SW480 (cell line): ENCODE measurements around the gene PPP2R3B.
A peak's percentile ranks its signal among the peaks of the same experiment; 100 is the strongest.
"Not testable (repeated sequence)": the region's sequence is repeated elsewhere in the genome, so short reads cannot be mapped to it uniquely, and the experiment has no call there.

Experiments used
- DNase-seq: peaks from one replicate; pipeline ENCODE4 v3.0.0-alpha.2; 2016; ENCODE audit warnings: low spot score

The PPP2R3B gene

DNA sequence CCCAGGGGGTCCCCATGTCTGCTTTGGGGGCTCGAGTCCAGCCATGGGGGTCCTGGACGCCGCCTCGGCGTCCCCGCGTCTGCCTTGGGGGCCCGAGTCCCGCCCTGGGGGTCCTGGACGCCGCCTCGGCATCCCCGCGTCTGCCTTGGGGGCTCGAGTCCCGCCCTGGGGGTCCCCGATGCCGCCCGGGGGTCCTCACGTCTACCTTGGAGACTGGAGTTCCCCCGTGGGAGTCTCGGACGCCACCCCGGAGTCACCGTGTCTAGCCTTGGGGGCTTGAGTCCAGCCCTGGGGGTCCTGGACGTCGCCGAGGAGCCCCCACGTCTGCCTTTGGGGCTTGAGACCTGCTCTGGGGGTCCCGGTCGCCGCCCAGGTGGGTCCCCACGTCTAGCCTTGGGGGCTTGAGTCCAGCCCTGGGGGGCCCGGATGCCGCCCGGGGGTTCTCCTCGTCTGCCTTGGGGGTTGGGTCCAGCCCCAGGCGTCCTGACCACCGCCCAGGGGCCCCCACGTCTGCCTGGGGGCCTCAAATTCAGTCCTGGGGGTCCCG is 67.1 kb downstream of the PPP2R3B start:
- DNase-seq = no peak

DNA sequence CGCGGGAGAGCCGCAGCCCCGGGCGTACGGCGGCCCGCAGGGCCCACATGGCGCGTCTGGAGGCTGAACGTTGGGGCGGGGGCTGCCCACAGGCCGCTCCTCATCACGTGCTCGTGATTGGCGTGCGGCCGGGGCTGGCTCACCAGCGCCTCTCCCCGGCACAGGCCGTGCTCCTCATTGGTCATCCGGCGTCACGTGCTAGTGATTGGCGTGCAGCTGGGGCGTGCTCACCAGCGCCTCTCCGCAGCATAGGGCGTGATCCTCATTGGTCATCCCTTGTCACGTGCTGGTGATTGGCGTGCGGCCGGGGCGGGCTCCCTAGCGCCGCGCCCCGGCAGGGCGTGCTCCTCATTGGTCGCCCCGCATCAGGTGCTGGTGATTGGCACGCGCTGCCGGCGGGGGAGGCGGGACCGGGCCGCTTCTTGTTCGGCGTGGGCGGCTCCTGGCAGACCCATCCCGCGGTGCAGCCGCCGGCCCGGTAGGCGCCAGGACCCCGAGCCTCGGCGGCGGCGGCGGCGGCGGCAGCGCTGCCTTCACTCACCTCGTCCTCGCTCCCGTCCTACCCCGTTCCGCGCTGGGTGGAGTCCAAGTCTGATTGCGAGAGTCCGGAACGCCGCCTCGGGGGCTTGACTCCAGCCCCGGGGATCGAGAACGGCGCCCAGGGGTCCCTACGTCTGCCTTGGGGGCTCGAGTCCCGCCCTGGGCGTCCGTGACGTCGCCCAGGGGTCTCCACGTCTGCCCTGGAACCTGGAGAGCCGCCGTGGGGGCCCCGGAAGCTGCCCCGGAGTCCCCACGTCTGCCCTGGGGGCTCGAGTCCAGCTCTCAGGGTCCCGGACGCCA is 67.7 kb downstream of the PPP2R3B start, which contains the start of gene GTPBP6:
Gene GTPBP6, minus strand, starts transcription at position 58 of the 840 bp plus-strand sequence. Its CDS starts 9 bp downstream, at position 49.
- peak; percentile 97 for DNase-seq

DNA sequence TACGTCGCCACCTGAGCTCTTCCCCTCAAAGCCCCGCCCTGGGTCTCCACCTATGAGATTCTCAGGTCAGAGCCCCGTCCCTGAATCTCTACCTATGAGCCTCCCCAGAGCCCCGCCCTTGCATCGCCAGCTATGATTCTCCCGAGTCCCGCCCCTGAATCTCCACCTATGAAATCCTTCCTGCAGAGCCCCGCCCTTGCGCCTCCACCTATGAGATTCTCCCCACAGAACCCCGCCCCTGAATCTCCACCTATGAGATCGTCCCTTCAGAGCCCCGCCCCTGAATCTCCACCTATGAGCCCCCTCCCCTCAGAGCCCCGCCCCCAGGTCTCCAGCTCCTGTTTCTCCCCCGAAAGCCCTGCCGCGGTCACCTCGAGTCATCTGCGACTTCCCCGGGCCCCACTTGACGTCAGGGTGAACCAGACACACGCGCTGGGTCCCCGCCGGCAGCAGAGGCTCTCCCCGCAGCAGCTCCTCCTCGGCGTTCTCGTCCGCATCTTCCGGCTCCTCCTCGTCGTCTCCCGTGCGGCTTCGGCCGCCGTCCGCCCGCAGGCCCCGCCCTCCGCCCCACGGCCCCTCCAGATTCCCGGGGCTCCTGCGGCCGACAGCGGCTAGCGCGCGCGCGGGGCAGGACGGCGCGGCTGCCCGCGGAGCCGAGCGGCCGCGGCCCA is 68.5 kb downstream of the PPP2R3B start:
- DNase-seq = peak; percentile 96

DNA sequence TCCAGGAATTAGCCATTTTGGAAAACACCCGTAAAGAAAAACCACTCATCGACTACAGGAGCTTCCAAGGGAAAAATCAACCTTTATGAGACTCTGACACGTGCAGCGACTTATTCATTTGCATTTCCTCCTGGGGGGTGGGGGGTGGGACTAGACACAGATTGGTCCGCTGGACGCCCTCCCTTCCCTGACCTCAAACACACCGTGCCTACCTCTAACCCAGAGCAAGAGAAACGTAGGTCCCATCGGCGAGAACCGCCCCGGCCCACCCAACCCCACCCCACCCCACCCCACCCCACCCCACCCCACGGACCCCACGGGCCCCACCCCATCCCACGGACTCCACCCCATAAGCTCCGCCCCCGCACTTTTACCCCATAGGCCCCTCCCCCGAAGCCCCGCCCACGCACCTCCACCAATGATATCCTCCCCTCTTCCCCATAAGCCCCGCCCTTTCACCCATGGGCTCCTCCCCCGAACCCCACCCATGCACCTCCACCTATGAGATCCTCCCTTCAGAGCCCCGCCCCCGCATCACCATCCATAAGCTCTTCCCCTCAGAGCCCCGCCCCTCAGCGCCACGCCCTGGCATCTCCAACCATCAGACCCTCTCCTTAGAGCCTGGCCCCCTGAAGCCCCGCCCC is 69.2 kb downstream of the PPP2R3B start:
- no peak for DNase-seq

DNA sequence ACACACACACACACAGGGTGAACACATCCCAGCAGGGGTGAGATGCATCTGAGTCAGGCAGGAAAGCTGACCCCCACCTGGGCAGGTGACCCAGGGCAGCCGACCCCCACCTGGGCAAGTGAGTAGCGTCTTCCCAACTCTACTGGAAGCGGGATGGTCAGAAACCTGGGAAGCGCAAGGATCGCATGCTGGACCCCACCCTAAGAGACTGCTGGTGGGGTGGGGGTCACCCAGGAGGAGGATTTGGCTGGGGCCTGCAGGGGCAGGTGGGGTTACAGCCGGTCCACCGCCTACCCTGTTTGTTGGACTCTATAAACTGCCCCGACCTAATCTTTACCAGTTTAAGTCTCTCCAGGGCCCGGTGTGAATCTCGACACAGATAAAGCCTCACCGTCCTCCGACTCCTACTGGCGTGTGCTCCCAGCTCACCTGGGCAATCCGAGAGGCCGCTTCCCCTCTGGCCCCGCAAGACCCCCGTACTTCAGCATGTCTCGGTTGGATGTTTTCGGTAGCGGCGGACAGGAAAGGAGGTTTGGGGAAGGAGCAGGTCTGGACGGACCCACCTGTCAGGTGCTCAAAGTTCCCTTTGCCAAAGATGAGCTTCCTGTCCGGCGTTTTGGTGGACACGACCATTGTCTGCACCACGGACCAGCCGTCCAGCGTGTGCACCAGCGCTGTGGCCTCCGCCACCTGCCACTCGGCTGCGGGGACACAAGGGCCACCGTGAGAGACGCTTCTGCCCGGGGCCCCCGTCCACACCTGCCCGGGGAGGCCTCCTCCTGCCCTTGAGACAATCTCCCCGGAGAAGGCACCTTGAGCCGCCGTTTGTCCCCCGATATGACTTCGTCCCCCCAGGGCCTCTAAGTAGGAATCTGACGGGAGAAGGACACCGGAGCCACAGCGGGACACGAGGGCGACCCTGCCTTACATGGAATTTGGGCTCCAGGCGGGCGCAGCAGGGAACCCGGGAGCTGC is 70.1 kb downstream of the PPP2R3B start:
- DNase-seq = no peak

DNA sequence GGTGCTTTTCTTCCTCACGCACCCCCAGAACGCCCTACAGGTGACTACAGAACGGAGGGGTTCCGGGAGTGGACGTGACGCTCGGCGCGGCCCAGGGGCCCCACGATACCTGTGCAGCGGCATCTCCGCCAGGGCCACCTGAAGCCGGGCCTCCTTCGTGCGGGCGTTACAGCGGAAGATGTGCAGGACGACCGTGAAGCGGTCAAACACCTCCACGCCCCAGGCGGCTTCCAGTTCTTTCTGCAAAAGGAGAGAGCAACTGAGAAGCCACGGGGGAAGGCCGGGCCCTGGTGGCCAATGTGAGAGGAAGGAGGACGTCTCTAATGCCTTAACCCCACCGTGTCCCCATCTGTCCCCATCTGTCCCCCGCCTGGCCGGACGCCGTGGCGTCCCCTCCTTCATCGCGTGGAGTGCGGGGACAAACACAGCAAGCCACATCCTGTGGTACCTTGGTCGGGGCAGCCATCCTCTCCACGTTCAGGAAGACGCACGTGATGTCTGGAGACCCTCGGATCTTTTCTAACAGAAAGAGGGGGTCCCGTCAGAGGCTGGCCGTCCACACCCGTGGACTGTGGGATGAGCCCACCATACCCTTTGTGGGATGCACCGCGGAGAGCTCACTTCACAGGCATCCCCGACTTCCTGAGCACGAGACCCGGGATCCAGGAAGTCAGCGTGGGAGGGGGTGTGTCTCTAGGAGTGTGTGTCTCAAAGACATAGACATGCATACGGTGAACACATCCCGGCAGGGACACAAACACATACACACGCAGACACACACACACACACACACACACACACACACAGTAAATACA is 71.7 kb downstream of the PPP2R3B start:
- DNase-seq = no peak

DNA sequence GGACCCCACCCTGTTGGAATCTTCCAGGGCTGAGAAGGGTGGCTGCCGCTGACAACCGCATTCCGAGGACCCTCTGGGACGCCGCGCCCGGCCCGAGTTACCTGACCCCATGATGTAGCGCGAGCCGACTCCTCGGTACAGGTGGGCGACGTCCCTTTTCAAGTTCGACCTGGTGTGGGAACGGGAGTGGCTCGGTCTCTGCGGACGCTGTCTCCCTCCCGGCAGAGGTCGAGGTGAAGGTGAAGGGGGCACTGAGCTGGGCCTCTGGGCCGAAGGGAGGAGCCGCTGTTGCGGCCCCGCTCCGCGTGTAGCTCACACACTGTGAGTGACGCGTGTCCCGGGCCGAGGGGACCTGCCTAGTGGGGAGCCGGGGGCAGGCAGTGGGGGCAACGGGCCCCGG is 72.7 kb downstream of the PPP2R3B start:
- no peak for DNase-seq

DNA sequence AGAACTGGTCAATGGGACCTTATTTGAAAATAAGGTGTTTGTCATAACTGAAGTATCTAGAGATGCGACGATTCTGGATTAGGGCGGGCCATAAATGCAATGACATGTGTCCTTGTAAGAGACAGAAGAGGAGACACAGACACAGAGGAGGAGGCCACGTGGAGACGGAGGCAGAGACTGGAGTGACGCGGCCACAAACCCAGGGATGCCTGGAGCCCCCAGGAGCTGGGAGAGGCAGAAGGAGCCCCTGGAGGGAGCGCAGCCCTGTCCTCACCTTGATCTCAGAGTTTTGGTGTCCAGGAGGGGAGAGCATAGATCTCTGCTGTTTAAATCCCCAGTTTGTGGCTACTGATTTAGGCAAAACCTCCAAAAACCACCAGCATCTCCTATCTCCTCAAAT is 73.2 kb downstream of the PPP2R3B start:
- no peak for DNase-seq

DNA sequence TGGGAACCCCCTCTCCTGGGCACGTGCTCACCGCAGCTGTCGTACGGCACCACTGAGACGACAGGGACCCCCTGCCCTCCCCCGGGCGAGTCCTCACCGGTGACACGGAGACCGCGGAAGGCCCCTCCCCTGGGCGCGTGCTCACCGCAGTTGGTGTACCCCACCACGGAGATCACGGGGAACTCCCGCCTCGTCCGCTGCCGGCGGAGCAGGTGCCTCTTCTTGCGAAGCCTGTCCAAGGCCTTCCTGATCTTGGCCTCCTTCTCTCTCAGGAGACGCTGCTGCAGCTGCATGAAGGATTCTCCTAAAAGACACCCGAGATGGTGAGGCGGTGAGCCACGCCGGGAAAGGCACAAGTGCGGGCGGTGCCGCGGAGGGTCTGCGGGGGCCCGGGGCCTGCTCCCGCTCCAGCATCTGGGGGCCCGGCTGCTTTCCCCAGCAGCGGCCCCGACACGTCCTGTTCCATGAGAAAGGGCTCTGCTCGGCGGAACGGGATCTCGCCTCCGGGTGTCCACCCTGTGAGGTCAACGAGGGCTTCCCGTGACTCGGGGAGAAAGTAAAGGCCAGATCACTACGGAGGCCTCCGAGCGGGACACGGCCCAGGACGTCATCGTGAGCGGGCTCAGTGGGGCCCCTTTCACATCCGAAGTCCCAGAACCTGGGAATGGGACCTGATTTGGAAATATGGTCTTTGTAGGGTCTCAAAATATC is 73.9 kb downstream of the PPP2R3B start:
- no peak for DNase-seq

DNA sequence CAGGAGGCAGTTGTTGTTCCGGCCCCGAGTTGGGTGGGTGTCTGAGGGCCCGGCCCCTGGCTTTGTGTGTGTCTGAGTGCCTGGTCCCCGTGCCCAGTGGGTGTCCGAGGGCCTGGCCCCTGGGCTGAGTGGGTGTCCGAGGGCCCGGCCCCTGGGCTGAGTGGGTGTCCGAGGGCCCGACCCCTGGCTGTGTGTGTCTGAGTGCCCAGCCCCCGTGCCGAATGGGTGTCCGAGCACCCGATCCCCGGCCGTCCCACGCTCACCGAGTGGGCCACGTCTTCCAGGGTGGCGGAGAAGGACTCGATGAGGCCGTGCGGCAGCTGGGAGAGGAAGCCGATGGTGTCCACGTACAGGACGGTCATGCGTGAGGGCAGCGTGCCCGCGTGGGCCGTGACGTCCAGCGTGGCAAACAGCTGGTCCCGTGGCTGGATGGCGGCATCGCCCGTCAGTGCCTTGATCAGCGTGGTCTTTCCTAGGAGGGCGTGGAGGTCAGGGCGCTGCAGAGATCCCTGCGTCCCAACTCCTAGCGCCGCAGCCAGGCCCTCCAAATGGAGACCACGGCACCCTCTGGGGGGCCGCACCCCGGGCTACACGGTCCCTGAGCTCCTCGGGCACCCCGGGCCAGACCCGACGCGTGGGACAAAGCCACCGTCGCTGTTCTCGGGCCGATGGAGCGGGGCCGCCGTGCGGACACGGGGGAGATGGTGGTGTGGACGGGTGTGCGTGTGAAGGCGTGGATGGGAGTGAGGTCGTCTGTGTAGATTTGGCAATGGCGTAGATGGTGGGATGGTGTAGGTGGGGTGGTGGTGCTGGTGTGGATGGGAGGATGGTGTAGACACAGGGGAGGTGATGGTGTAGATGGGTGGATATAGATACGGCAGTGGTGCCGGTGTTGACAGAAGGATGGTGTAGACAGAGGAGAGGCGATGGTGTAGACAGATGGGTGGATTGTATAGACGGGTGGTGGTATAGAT is 75.3 kb downstream of the PPP2R3B start:
- DNase-seq = no peak

DNA sequence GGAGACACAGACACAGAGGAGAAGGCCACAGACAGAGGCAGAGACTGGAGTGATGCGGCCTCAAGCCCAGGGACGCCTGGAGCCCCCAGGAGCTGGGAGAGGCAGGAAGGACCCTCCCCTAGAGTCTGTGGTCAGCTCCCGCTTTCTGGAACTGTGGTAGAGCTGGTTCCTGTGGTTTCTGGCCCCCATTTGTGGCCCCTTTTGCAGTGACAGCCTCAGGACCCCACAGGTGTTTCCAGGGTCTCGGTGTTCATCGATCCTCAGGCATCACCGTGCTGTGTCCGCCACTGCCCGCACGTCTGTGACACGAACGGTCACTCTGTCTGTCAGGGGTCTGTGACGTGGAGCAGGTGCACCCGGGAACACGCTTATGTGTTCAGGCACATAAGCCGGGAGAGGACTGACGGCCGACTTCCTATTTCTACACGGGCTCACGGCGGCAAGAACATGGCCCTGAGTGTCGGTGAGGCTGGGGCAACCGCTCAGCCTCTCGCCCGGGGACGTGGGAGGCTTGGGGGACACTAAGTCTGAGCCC is 76.0 kb downstream of the PPP2R3B start:
- no peak for DNase-seq

DNA sequence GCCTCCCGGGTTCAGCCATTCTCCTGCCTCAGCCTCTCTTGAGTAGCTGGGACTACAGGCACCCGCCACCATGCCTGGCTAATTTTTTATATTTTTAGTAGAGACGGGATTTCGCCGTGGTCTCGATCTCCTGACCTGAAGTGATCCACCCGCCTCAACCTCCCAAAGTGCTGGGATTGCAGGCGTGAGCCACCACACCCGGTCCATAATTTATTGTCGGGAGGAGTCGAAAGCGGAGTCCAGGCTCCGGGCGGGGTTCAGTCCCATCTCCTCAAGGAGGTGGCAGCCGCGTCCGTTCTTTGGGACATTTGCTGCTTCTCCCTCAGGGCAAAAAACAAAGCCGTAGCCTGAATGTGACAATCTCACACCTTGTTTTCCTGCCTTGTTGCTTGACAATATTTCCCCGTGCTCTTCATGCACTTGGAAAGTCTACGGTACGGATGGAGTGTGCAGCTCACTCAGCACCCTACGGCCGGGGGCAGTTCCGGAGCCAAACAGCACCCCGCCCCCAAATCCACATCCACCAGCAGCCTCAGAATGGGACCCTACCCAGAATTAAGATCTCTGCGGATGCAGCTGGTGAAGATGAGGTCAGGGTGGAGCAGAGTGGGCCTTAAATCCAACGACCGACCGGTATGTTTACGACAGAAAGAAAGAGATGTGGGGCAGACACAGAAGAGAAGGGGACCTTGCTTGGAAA is 77.7 kb downstream of the PPP2R3B start:
- DNase-seq = no peak

DNA sequence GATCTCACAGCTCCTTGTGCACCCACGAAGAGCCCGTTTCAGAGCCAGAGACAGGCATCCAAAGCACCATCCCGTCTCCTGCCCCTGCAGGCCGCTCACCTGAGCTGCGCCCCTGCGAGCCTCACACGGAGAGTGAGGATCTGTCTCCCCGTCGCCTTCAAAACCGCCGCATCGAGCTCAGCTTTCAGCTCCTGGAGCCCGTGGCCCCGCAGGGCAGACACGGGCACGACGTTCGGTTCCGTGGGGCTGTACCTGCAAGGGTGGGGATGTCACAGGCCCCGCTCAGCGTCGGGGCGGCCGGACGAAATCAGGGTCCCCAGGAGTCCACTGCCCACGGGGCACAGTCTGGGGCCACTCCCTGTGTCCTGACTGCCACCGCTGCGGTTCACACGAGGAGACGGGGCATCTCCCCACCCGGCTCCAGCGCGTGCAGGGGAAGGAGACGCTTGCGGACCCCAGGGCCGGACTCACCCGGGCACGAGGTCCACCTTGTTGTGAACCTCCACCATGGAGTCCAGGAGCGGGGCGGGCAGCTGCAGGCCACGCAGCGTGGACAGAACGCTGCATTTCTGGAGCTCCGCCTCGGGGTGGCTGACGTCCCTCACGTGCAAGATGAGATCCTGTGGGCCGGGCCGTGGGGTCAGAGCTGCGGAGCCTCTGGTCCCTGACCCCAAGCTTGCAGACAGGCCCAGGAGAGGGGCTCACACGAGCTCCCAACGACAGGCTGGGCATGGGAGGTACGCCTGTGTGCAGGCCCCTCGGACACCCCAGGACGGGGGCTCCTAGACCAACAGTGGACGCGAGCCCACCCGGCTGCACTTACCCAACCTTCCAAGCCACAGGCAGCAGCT is 79.2 kb downstream of the PPP2R3B start:
- no peak for DNase-seq

DNA sequence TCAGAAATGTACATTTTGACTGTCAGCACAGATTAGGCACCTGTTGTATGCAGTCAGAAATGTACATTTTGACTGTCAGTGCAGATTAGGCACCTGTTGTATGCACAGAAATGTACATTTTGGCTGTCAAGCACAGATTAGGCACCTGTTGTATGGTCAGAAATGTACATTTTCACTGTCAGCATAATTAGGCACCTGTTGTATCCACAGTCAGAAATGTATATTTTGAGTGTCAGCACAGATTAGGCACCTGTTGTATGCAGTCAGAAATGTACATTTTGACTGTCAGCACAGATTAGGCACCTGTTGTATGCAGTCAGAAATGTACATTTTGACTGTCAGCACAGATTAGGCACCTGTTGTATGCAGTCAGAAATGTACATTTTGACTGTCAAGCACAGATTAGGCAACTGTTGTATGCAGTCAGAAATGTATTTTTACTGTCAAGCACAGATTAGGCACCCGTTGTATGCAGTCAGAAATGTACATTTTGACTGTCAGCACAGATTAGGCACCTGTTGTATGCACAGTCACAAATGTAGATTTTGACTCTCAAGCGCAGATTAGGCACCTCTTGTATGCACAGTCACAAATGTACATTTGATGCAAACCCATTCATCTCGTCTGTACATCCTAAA is 80.0 kb downstream of the PPP2R3B start:
- not testable (repeated sequence) for DNase-seq

DNA sequence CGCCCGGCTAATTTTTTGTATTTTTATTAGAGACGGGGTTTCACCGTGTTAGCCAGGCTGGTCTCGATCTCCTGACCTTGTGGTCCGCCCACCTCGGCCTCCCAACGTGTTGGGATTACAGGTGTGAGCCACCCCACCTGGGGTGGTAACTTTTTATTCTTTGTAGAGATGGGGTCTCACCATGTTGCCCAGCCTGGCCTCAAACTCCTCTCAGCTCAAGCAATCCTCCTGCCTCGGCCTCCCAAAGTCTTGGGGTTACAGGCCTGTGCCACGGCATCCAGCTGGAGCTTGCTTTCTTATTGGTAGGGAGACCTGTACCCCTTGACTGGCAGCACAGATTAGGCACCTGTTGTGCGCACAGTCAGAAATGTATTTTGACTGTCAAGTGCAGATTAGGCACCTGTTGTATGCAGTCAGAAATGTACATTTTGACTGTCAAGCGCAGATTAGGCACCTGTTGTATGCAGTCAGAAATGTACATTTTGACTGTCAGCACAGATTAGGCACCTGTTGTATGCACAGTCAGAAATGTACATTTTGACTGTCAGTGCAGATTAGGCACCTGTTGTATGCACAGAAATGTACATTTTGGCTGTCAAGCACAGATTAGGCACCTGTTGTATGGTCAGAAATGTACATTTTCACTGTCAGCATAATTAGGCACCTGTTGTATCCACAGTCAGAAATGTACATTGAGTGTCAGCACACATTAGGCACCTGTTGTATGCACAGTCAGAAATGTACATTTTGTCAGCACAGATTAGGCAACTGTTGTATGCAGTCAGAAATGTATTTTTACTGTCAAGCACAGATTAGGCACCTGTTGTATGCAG is 80.7 kb downstream of the PPP2R3B start:
- not testable (repeated sequence) for DNase-seq
